ENCODE measurements around the gene ENKUR. TPM values are rescaled to one million over a fixed set of nuclear protein-coding genes. Genes with fewer than 3 reads are reported as not detected.

ENKUR gene
- total RNA-seq, 1 experiment from 2014 or later = 0.13 TPM

DNA sequence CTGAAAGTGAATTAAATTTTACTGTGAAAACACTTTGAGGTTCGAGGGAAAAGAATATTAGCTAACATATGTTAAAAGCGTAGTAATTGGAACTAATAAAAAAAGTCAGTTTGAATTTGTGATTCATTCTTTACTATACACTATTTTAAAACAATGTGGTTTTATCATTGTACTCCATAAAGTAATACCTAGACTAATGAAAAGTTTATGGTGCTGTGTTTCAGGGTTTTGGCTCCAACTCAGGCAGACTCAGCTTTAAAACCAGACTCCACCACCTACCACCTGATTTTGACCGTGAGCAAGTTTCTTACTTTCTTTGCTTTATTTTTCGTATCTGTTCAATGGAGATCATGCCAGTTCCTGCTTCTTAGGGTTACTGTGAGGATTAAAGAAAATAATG is 54.4 kb downstream of the ENKUR start:
- CTCF ChIA-PET = no interaction called here
- BruUV-seq (replicated peaks) = no TSS peak
- DNase-seq (ENCODE audit: low read depth, low spot score) (no peak), ATAC-seq (no peak)
- Histone ChIP-seq H3K4me1 (ENCODE audit: control insufficient read depth, insufficient read depth, low read length) (peaks cover 11% of the 10 kb centered on the region), H3K9me3 (ENCODE audit: control insufficient read depth, insufficient read depth, low read depth, low read length) (no peaks in the 10 kb centered on the region), H3K27me3 (ENCODE audit: control insufficient read depth, insufficient read depth, low read length) (no peaks in the 10 kb centered on the region), H3K27ac (ENCODE audit: low read length) (no peak overlapping the region), H3K4me3 (ENCODE audit: low read depth in 2 of 2, low read length in 2 of 2) (no peak overlapping the region), H3K36me3 (ENCODE audit: control insufficient read depth, insufficient read depth, low read length) (no peaks in the 10 kb centered on the region)
- POLR2A ChIA-PET = no interaction called here
- no peak for TF ChIP-seq CTCF (IDR thresholded peaks at IDR 0.05)
- TF ChIP-seq, protein P1, sequence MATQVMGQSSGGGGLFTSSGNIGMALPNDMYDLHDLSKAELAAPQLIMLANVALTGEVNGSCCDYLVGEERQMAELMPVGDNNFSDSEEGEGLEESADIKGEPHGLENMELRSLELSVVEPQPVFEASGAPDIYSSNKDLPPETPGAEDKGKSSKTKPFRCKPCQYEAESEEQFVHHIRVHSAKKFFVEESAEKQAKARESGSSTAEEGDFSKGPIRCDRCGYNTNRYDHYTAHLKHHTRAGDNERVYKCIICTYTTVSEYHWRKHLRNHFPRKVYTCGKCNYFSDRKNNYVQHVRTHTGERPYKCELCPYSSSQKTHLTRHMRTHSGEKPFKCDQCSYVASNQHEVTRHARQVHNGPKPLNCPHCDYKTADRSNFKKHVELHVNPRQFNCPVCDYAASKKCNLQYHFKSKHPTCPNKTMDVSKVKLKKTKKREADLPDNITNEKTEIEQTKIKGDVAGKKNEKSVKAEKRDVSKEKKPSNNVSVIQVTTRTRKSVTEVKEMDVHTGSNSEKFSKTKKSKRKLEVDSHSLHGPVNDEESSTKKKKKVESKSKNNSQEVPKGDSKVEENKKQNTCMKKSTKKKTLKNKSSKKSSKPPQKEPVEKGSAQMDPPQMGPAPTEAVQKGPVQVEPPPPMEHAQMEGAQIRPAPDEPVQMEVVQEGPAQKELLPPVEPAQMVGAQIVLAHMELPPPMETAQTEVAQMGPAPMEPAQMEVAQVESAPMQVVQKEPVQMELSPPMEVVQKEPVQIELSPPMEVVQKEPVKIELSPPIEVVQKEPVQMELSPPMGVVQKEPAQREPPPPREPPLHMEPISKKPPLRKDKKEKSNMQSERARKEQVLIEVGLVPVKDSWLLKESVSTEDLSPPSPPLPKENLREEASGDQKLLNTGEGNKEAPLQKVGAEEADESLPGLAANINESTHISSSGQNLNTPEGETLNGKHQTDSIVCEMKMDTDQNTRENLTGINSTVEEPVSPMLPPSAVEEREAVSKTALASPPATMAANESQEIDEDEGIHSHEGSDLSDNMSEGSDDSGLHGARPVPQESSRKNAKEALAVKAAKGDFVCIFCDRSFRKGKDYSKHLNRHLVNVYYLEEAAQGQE (IDR thresholded peaks at IDR 0.05; ENCODE audit: insufficient read depth in 1 of 2, low read depth in 2 of 2, low read length in 1 of 2) = no peak
- TF ChIP-seq POLR2AphosphoS5 (IDR thresholded peaks at IDR 0.05; ENCODE audit: low read depth, low read length) = no peak
- no peak for TF ChIP-seq TCF7L2 (IDR thresholded peaks at IDR 0.05; ENCODE audit: low read depth, low read length)
- no peak for TF ChIP-seq SIN3A (IDR thresholded peaks at IDR 0.05; ENCODE audit: borderline replicate concordance, insufficient read depth, low read depth, low read length)
- in situ Hi-C loops (cut with HindIII; ENCODE audit: low pct_unique_long_range_greater_than_20kb, low sequenced_read_pairs) = no loop called here
- intact Hi-C loops (cut with micrococcal nuclease; ENCODE audit: unreplicated experiment) = no loop called here

DNA sequence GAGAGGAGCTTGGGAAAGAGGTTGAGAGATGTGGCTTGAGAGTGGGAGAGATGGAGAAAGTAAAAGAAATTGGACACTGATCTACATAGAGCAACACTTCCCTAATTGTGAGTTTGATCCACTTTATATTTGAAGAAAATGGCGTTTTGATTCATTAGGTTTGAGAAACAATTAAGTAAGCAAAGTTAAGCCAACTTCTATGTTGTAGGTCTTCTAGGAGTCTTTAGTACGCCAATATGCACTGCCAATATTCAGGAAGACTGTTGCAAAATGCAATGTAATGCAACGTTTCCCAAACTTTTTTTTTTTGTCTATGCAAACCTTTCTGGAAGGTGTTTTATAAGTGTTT is 56.6 kb downstream of the ENKUR start:
- no peak for TF ChIP-seq TCF7L2 (IDR thresholded peaks at IDR 0.05; ENCODE audit: low read depth, low read length)
- TF ChIP-seq, protein P1 (IDR thresholded peaks at IDR 0.05; ENCODE audit: insufficient read depth in 1 of 2, low read depth in 2 of 2, low read length in 1 of 2) = no peak
- Histone ChIP-seq H3K27ac (ENCODE audit: low read length) (no peak overlapping the region), H3K4me1 (ENCODE audit: control insufficient read depth, insufficient read depth, low read length) (peaks cover 11% of the 10 kb centered on the region), H3K4me3 (ENCODE audit: low read depth in 2 of 2, low read length in 2 of 2) (no peak overlapping the region), H3K9me3 (ENCODE audit: control insufficient read depth, insufficient read depth, low read depth, low read length) (no peaks in the 10 kb centered on the region), H3K36me3 (ENCODE audit: control insufficient read depth, insufficient read depth, low read length) (no peaks in the 10 kb centered on the region), H3K27me3 (ENCODE audit: control insufficient read depth, insufficient read depth, low read length) (no peaks in the 10 kb centered on the region)
- intact Hi-C loops (cut with micrococcal nuclease; ENCODE audit: unreplicated experiment) = loop anchor here (10.0 kb wide), 1 partner anchor 235 kb away; the partner anchor contains the start of gene ARHGAP21
- in situ Hi-C loops (cut with HindIII; ENCODE audit: low pct_unique_long_range_greater_than_20kb, low sequenced_read_pairs) = no loop called here
- ChIA-PET POLR2A (no interaction called here), CTCF (no interaction called here)
- ATAC-seq (no peak), DNase-seq (ENCODE audit: low read depth, low spot score) (no peak)
- BruUV-seq (replicated peaks) = no TSS peak
